HG03097 (cell line): ENCODE results near the gene ADAMTS3.

ENCODE experiments used
- ATAC-seq: cut with Tn5 transposase; IDR thresholded peaks from one replicate; pipeline ENCODE4 v1.9.1; 2021; ENCODE audit not compliant: unreplicated experiment, low FRiP score

The ADAMTS3 gene

GRCh38 chr4:72305620-72306019 lies 263.4 kb downstream of the ADAMTS3 start:
- ATAC-seq, result no peak

- no peak for ATAC-seq
These were observed 263.9 kb downstream of the ADAMTS3 start for GRCh38 chr4:72305080-72305479.

- ATAC-seq, result no peak
These were observed 265.9 kb downstream of the ADAMTS3 start for GRCh38 chr4:72302981-72303704.

GRCh38 chr4:72301759-72302158 lies 267.3 kb downstream of the ADAMTS3 start:
- ATAC-seq, result no peak

- no peak for ATAC-seq
These were observed 268.9 kb downstream of the ADAMTS3 start for GRCh38 chr4:72300126-72300525.

GRCh38 chr4:72295966-72296557 lies 273.0 kb downstream of the ADAMTS3 start:
- ATAC-seq, result no peak

GRCh38 chr4:72290737-72291136 lies 278.3 kb downstream of the ADAMTS3 start:
- ATAC-seq, result no peak

- ATAC-seq, result no peak
These were observed 282.1 kb downstream of the ADAMTS3 start for GRCh38 chr4:72286910-72287309.

- ATAC-seq, result no peak
These were observed 282.8 kb downstream of the ADAMTS3 start for GRCh38 chr4:72286185-72286584.

GRCh38 chr4:72283357-72283756 lies 285.7 kb downstream of the ADAMTS3 start:
- no peak for ATAC-seq

- ATAC-seq, result no peak
These were observed 288.8 kb downstream of the ADAMTS3 start for GRCh38 chr4:72280252-72280651.

GRCh38 chr4:72275381-72275780 lies 293.6 kb downstream of the ADAMTS3 start:
- no peak for ATAC-seq

GRCh38 chr4:72274251-72274650 lies 294.8 kb downstream of the ADAMTS3 start:
- no peak for ATAC-seq

- no peak for ATAC-seq
These were observed 313.8 kb downstream of the ADAMTS3 start for GRCh38 chr4:72255269-72255668.

- ATAC-seq, result no peak
These were observed 325.4 kb downstream of the ADAMTS3 start for GRCh38 chr4:72243641-72244040.

GRCh38 chr4:72239487-72240116 lies 329.4 kb downstream of the ADAMTS3 start:
- ATAC-seq, result no peak
